ENCODE results near the gene MDFIC2. TPM values are rescaled to one million over a fixed set of nuclear protein-coding genes. Genes with fewer than 3 reads are reported as not detected.
"Not testable (repeated sequence)": the region's sequence is repeated elsewhere in the genome, so short reads cannot be mapped to it uniquely, and the experiment has no call there.

MDFIC2 gene
- polyA plus RNA-seq, 1 donor from 2014 or later, result not detected

- not testable (repeated sequence) for H3K9me3 Mint-ChIP-seq, H3K4me1 Mint-ChIP-seq, H3K4me3 Mint-ChIP-seq, H3K36me3 Mint-ChIP-seq, H3K27me3 Mint-ChIP-seq, H3K27ac Mint-ChIP-seq
Observed at GRCh38 chr3:70290431-70291096, 21.9 kb downstream of the MDFIC2 start.

DNA sequence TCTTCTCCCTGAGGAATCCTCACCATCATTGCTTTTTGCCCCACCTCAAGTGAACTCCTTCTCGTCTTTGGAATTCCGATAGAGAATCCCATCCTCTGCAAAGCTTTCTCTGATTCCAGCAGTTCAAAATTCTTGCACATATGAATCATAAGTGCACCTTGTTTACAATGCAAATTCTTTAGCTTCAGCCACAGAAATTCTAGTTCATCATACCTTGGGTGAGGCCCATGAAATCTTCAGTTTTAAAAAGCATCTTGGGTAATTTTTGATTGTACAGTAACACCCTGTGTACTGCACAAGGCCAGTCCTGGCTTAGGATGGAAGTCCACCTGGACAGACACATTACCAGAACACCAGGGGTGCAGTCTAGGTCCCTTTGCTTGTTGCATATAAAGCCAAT is 30.8 kb downstream of the MDFIC2 start:
- Mint-ChIP-seq H3K27ac (no peak overlapping the region), H3K36me3 (no peaks in the 10 kb centered on the region), H3K4me1 (no peaks in the 10 kb centered on the region), H3K27me3 (no peaks in the 10 kb centered on the region), H3K9me3 (peaks cover 0 to 4% (median 0%) of the 10 kb centered on the region in 3 donors), H3K4me3 (no peak overlapping the region)

GRCh38 chr3:70277304-70277703 is 35.1 kb downstream of the MDFIC2 start:
- Mint-ChIP-seq H3K27ac (no peak overlapping the region), H3K27me3 (no peaks in the 10 kb centered on the region), H3K36me3 (no peaks in the 10 kb centered on the region), H3K4me1 (no peaks in the 10 kb centered on the region), H3K9me3 (no peaks in the 10 kb centered on the region), H3K4me3 (no peak overlapping the region)

- no peak overlapping the region for H3K4me3 Mint-ChIP-seq
- no peak overlapping the region for H3K27ac Mint-ChIP-seq
- H3K9me3 Mint-ChIP-seq, result no peaks in the 10 kb centered on the region
- H3K4me1 Mint-ChIP-seq, result no peaks in the 10 kb centered on the region
- no peaks in the 10 kb centered on the region for H3K36me3 Mint-ChIP-seq
- no peaks in the 10 kb centered on the region for H3K27me3 Mint-ChIP-seq
Observed at GRCh38 chr3:70276901-70277300, 35.5 kb downstream of the MDFIC2 start.

GRCh38 chr3:70273492-70273891 is 38.9 kb downstream of the MDFIC2 start:
- Mint-ChIP-seq H3K4me3 (no peak overlapping the region), H3K4me1 (no peaks in the 10 kb centered on the region), H3K9me3 (peaks cover 0 to 3% (median 1%) of the 10 kb centered on the region in 3 donors), H3K27me3 (no peaks in the 10 kb centered on the region), H3K27ac (no peak overlapping the region), H3K36me3 (no peaks in the 10 kb centered on the region)

DNA sequence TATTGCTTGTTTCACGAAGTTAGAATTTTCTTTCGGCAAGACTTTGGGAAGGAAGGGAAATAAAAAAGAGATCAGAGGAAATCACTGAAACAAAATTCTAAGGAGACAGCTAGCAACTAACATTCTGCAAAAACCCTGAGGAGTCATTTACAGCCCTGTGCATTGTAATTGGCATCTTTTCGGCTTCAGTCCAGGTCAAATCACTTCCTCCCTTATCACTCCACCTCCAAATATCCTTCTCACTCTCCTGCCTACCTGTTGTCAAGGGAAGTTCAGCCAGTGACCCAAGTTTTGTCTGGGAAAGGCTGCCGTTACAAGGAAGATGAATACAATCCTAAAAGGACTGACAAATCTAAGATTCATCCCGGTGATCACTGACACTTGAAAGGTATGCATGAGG is 39.6 kb downstream of the MDFIC2 start:
- Mint-ChIP-seq H3K9me3 (peaks cover 0 to 3% (median 1%) of the 10 kb centered on the region in 3 donors), H3K27me3 (no peaks in the 10 kb centered on the region), H3K36me3 (no peaks in the 10 kb centered on the region), H3K27ac (no peak overlapping the region), H3K4me1 (no peaks in the 10 kb centered on the region), H3K4me3 (no peak overlapping the region)

- no peaks in the 10 kb centered on the region for H3K4me1 Mint-ChIP-seq
- no peaks in the 10 kb centered on the region for H3K36me3 Mint-ChIP-seq
- no peaks in the 10 kb centered on the region for H3K27me3 Mint-ChIP-seq
- H3K4me3 Mint-ChIP-seq, result no peak overlapping the region
- H3K9me3 Mint-ChIP-seq, result peaks cover 2 to 6% (median 5%) of the 10 kb centered on the region in 3 donors
- H3K27ac Mint-ChIP-seq, result no peak overlapping the region
Observed at GRCh38 chr3:70264122-70264780, 48.2 kb downstream of the MDFIC2 start.

GRCh38 chr3:70261283-70261682 is 51.2 kb downstream of the MDFIC2 start:
- H3K27ac Mint-ChIP-seq, result no peak overlapping the region
- no peak overlapping the region for H3K4me3 Mint-ChIP-seq
- no peaks in the 10 kb centered on the region for H3K36me3 Mint-ChIP-seq
- H3K9me3 Mint-ChIP-seq, result peaks cover 2 to 6% (median 5%) of the 10 kb centered on the region in 3 donors
- H3K4me1 Mint-ChIP-seq, result no peaks in the 10 kb centered on the region
- H3K27me3 Mint-ChIP-seq, result no peaks in the 10 kb centered on the region

- Mint-ChIP-seq H3K9me3 (no peaks in the 10 kb centered on the region), H3K27me3 (no peaks in the 10 kb centered on the region), H3K4me1 (no peaks in the 10 kb centered on the region), H3K4me3 (no peak overlapping the region), H3K36me3 (no peaks in the 10 kb centered on the region), H3K27ac (no peak overlapping the region)
Observed at GRCh38 chr3:70256566-70256965, 55.9 kb downstream of the MDFIC2 start.

DNA sequence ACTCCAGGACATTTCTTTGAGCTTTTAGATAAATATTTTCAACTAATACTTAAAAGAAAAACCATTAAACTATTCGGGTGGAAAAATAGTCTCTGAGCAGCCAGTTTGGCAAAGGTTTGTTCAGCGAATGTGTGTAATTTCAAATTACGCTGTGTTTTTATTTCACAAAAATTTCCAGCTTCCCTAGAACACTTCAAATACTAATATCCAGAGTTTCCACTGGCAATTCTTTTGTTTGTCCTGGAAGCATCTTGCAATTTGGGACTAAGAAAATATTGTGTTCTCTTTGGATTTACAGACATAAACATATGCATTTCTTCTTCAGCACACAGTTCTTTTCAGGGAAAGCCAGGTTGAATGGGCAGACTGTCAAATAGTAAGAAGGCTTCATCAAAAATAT is 61.9 kb downstream of the MDFIC2 start:
- peaks cover 3 to 7% (median 3%) of the 10 kb centered on the region in 3 donors for H3K9me3 Mint-ChIP-seq
- no peak overlapping the region for H3K4me3 Mint-ChIP-seq
- H3K4me1 Mint-ChIP-seq, result no peaks in the 10 kb centered on the region
- no peak overlapping the region for H3K27ac Mint-ChIP-seq
- peaks cover 3% of the 10 kb centered on the region for H3K27me3 Mint-ChIP-seq
- H3K36me3 Mint-ChIP-seq, result no peaks in the 10 kb centered on the region

GRCh38 chr3:70249509-70250160 is 62.8 kb downstream of the MDFIC2 start:
- H3K4me3 Mint-ChIP-seq, result no peak overlapping the region
- H3K27me3 Mint-ChIP-seq, result peaks cover 3% of the 10 kb centered on the region
- H3K4me1 Mint-ChIP-seq, result no peaks in the 10 kb centered on the region
- H3K27ac Mint-ChIP-seq, result no peak overlapping the region
- H3K9me3 Mint-ChIP-seq, result peaks cover 3 to 7% (median 3%) of the 10 kb centered on the region in 3 donors
- no peaks in the 10 kb centered on the region for H3K36me3 Mint-ChIP-seq

GRCh38 chr3:70248856-70249255 is 63.6 kb downstream of the MDFIC2 start:
- Mint-ChIP-seq H3K27me3 (peaks cover 3% of the 10 kb centered on the region), H3K4me1 (no peaks in the 10 kb centered on the region), H3K27ac (no peak overlapping the region), H3K36me3 (no peaks in the 10 kb centered on the region), H3K4me3 (no peak overlapping the region), H3K9me3 (peaks cover 3 to 7% (median 3%) of the 10 kb centered on the region in 3 donors)

GRCh38 chr3:70247955-70248354 is 64.5 kb downstream of the MDFIC2 start:
- Mint-ChIP-seq H3K36me3 (no peaks in the 10 kb centered on the region), H3K27ac (no peak overlapping the region), H3K27me3 (peaks cover 3% of the 10 kb centered on the region), H3K4me3 (no peak overlapping the region), H3K9me3 (peaks cover 3 to 7% (median 3%) of the 10 kb centered on the region in 3 donors), H3K4me1 (no peaks in the 10 kb centered on the region)

- Mint-ChIP-seq H3K4me1 (no peaks in the 10 kb centered on the region), H3K9me3 (peaks cover 3 to 7% (median 3%) of the 10 kb centered on the region in 3 donors)
Observed at GRCh38 chr3:70245746-70246525, 66.5 kb downstream of the MDFIC2 start.

GRCh38 chr3:70244422-70244821 is 68.0 kb downstream of the MDFIC2 start:
- Mint-ChIP-seq H3K9me3 (peaks cover 3 to 7% (median 3%) of the 10 kb centered on the region in 3 donors), H3K27ac (no peak overlapping the region), H3K27me3 (peaks cover 2% of the 10 kb centered on the region), H3K4me3 (no peak overlapping the region), H3K36me3 (no peaks in the 10 kb centered on the region), H3K4me1 (no peaks in the 10 kb centered on the region)

More at GRCh38 chr3:70245746-70246525, 66.5 kb downstream of the MDFIC2 start:
- Mint-ChIP-seq H3K27me3 (peaks cover 3% of the 10 kb centered on the region), H3K4me3 (no peak overlapping the region), H3K36me3 (no peaks in the 10 kb centered on the region), H3K27ac (no peak overlapping the region)

Measured in IgD-negative memory B cell (primary cell).